HepG2 (cell line): ENCODE measurements around the gene DNMT3B. TPM values are rescaled to one million over a fixed set of nuclear protein-coding genes. Genes with fewer than 3 reads are reported as not detected.

Source experiments
- ARHGAP35 ChIP-seq: sonication (generic); formaldehyde crosslinking; IDR thresholded peaks from 2 replicates; pipeline ENCODE4 v1.9.0; 2022; ENCODE audit warnings: mild to moderate bottlenecking, inconsistent platforms, moderate library complexity, missing genetic modification reagents, borderline replicate concordance
- ARNTL ChIP-seq: sonication (generic); formaldehyde crosslinking; IDR thresholded peaks from 2 replicates; pipeline ENCODE4 v1.4.0; 2020; ENCODE audit warnings: mild to moderate bottlenecking, missing genetic modification reagents
- CAMTA2 ChIP-seq: sonication (generic); formaldehyde crosslinking; IDR thresholded peaks from 2 replicates; pipeline ENCODE4 v1.4.0; 2020; ENCODE audit warnings: mild to moderate bottlenecking, missing genetic modification reagents, borderline replicate concordance
- CEBPB ChIP-seq: IDR thresholded peaks from 2 replicates; pipeline ENCODE4 v1.6.1; 2011; ENCODE audit warnings: low read depth, low read length, improper control_type of control experiment, borderline replicate concordance
- CHCHD3 ChIP-seq: sonication (generic); formaldehyde crosslinking; IDR thresholded peaks from 2 replicates; pipeline ENCODE4 v1.8.0; 2022; ENCODE audit warnings: mild to moderate bottlenecking, missing genetic modification reagents, moderate library complexity
- DZIP1 ChIP-seq: sonication (generic); formaldehyde crosslinking; IDR thresholded peaks from 2 replicates; pipeline ENCODE4 v1.5.0; 2020; ENCODE audit warnings: mild to moderate bottlenecking, missing genetic modification reagents
- IRF2 ChIP-seq: IDR thresholded peaks from 2 replicates; pipeline ENCODE4 v1.6.1; 2018; ENCODE audit warnings: missing genetic modification reagents, missing compliant biosample characterization
- KLF12 ChIP-seq: sonication (generic); formaldehyde crosslinking; IDR thresholded peaks from 2 replicates; pipeline ENCODE4 v1.4.0; 2020; ENCODE audit warnings: missing genetic modification reagents, borderline replicate concordance
- MTA1 ChIP-seq: sonication (generic); formaldehyde crosslinking; IDR thresholded peaks from 2 replicates; pipeline ENCODE4 v1.4.0; 2020; ENCODE audit warnings: missing genetic modification reagents, mild to moderate bottlenecking, borderline replicate concordance
- NFKB2 ChIP-seq: sonication (generic); formaldehyde crosslinking; IDR thresholded peaks from 2 replicates; pipeline ENCODE4 v1.4.0; 2020; ENCODE audit warnings: missing genetic modification reagents, borderline replicate concordance
- NRL ChIP-seq: sonication (generic); formaldehyde crosslinking; IDR thresholded peaks from 2 replicates; pipeline ENCODE4 v1.5.0; 2020; ENCODE audit warnings: missing genetic modification reagents, mild to moderate bottlenecking, moderate library complexity, borderline replicate concordance
- PAWR ChIP-seq: sonication (generic); formaldehyde crosslinking; IDR thresholded peaks from 2 replicates; pipeline ENCODE4 v1.4.0; 2020; ENCODE audit warnings: missing genetic modification reagents, mild to moderate bottlenecking, borderline replicate concordance
- POLR2AphosphoS2 ChIP-seq: IDR thresholded peaks from 2 replicates; pipeline ENCODE4 v1.6.1; 2011; ENCODE audit warnings: low read depth, low read length, improper control_type of control experiment
- RXRA ChIP-seq: sonication (generic); formaldehyde crosslinking; IDR thresholded peaks from 2 replicates; pipeline ENCODE4 v1.5.1; 2020; ENCODE audit warnings: missing genetic modification reagents
- SMAD9 ChIP-seq: sonication (generic); formaldehyde crosslinking; IDR thresholded peaks from 2 replicates; pipeline ENCODE4 v1.5.1; 2020; ENCODE audit warnings: mild to moderate bottlenecking, missing genetic modification reagents
- SYNCRIP ChIP-seq: fragments of 200-400 bp; formaldehyde crosslinking; IDR thresholded peaks from 2 replicates; pipeline ENCODE4 v1.6.1; 2018; ENCODE audit warnings: mild to moderate bottlenecking, low read depth, low read length; ENCODE audit not compliant: insufficient read depth
- THYN1 ChIP-seq: sonication (generic); formaldehyde crosslinking; IDR thresholded peaks from 2 replicates; pipeline ENCODE4 v1.8.1; 2023; ENCODE audit warnings: low read depth, mild to moderate bottlenecking, moderate library complexity, missing genetic modification reagents, borderline replicate concordance
- ZNF263 ChIP-seq: sonication (generic); formaldehyde crosslinking; IDR thresholded peaks from 2 replicates; pipeline ENCODE4 v1.4.0; 2020; ENCODE audit warnings: missing genetic modification reagents
- ZNF33B ChIP-seq: sonication (generic); formaldehyde crosslinking; IDR thresholded peaks from 2 replicates; pipeline ENCODE4 v1.5.1; 2020; ENCODE audit warnings: mild to moderate bottlenecking, missing genetic modification reagents
- ZNF547 ChIP-seq: sonication (generic); formaldehyde crosslinking; IDR thresholded peaks from 2 replicates; pipeline ENCODE4 v1.5.1; 2020; ENCODE audit warnings: mild to moderate bottlenecking, missing genetic modification reagents
- ZNF552 ChIP-seq: sonication (generic); formaldehyde crosslinking; IDR thresholded peaks from 2 replicates; pipeline ENCODE4 v1.9.0; 2022; ENCODE audit warnings: missing genetic modification reagents, mild to moderate bottlenecking, borderline replicate concordance
- ZNF891 ChIP-seq: sonication (generic); formaldehyde crosslinking; IDR thresholded peaks from 2 replicates; pipeline ENCODE4 v1.5.0; 2020; ENCODE audit warnings: mild to moderate bottlenecking, missing genetic modification reagents
- polyA plus RNA-seq, 8 experiments: library from polyadenylated mRNA; depleted of rRNA in 3 of 8; stranded (reverse) in 7 of 8; unstranded in 1 of 8; fragments of >200 nt; fragmentation: Illumina TruSeq in 4 of 8; extraction: Trizol in 4 of 8; gene quantifications; 2 replicates each; pipeline versions ENCODE4 v1.2.1 to v1.2.3, GENCODE V29; 2011 to 2016; ENCODE audit warnings: low read depth in 4 of 8, missing spikeins in 1 of 8, mixed read lengths in 1 of 8; ENCODE audit not compliant: insufficient read depth in 1 of 8
- total RNA-seq, 5 experiments: library from RNA; depleted of rRNA; stranded (reverse); fragments of >200 nt; fragmentation: Illumina TruSeq; extraction: Trizol; gene quantifications; 2 replicates each; pipeline ENCODE4 v1.2.3, GENCODE V29; 2016; ENCODE audit warnings: low read depth in 1 of 5
- TF ChIP-seq, protein P1 (sequence below): sonication (generic); formaldehyde crosslinking; IDR thresholded peaks from 2 replicates; pipeline ENCODE4 v1.5.1; 2020; ENCODE audit warnings: mild to moderate bottlenecking, missing genetic modification reagents, moderate library complexity
- TF ChIP-seq, protein P2 (sequence below): sonication (generic); formaldehyde crosslinking; IDR thresholded peaks from 2 replicates; pipeline ENCODE4 v1.5.1; 2020; ENCODE audit warnings: mild to moderate bottlenecking, missing genetic modification reagents, borderline replicate concordance
- TF ChIP-seq, protein P3 (sequence below): sonication (generic); formaldehyde crosslinking; IDR thresholded peaks from 2 replicates; pipeline ENCODE4 v1.9.0; 2021; ENCODE audit warnings: missing genetic modification reagents, borderline replicate concordance

DNMT3B gene
- total and polyA plus RNA-seq, 2 of the 13 experiments (the other 11 are each of a cell fraction or from before 2014, with no cell fraction given), result 3.8 to 13.9 TPM

DNA sequence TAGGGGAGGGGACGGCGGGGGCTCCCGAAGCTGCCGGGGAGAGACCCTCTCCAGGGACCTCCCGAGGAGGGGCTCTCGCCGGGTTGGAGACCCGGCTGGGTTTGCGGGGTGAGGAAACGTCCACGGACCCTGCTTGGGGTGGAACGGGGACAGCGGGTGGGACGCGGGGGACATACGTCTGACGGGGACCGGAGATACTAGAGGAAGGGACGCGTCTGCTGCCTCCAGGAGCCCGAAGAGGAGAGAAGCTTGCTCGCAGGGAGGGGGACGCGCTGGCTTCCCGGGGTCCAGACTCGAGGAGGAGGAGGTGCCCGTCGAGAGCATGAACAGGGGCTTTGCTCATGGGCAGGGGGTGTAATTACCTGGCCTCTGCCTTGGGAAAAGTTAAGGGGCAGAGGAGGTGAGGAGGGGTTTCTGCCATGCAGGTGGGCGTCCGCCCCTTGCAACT lies 593 bp downstream of the DNMT3B start (continued):
- peak; percentile 22; the same call in 1 of the 2 replicates for TF ChIP-seq NFKB2 (CRISPR knock-in tag)
- TF ChIP-seq ZNF547 (CRISPR knock-in tag), result peak; percentile 3
- peak; percentile 71 for TF ChIP-seq ZNF891 (CRISPR knock-in tag)
- peak; percentile 81; the same call in 1 of the 2 replicates for TF ChIP-seq NRL (CRISPR knock-in tag)
- TF ChIP-seq CHCHD3, result no peak
- no peak for TF ChIP-seq SYNCRIP
- no peak for TF ChIP-seq SMAD9 (CRISPR knock-in tag)
- no peak for TF ChIP-seq CEBPB
- 0 out of 2 replicates have a peak, but pooled peaks have one; percentile 47 for TF ChIP-seq MTA1 (CRISPR knock-in tag)
- no peak for TF ChIP-seq ARNTL (CRISPR knock-in tag)
- no peak for TF ChIP-seq ZNF263 (CRISPR knock-in tag)
- TF ChIP-seq, protein P1, sequence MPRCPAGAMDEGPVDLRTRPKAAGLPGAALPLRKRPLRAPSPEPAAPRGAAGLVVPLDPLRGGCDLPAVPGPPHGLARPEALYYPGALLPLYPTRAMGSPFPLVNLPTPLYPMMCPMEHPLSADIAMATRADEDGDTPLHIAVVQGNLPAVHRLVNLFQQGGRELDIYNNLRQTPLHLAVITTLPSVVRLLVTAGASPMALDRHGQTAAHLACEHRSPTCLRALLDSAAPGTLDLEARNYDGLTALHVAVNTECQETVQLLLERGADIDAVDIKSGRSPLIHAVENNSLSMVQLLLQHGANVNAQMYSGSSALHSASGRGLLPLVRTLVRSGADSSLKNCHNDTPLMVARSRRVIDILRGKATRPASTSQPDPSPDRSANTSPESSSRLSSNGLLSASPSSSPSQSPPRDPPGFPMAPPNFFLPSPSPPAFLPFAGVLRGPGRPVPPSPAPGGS (CRISPR knock-in tag), result peak; percentile 20
- no peak for TF ChIP-seq POLR2AphosphoS2
- no peak for TF ChIP-seq PAWR
- TF ChIP-seq, protein P2, sequence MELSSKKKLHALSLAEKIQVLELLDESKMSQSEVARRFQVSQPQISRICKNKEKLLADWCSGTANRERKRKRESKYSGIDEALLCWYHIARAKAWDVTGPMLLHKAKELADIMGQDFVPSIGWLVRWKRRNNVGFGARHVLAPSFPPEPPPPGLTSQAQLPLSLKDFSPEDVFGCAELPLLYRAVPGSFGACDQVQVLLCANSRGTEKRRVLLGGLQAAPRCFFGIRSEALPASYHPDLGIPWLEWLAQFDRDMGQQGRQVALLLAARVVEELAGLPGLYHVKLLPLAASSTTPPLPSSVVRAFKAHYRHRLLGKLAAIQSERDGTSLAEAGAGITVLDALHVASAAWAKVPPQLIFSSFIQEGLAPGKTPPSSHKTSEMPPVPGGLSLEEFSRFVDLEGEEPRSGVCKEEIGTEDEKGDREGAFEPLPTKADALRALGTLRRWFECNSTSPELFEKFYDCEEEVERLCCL, result 0 out of 2 replicates have a peak, but pooled peaks have one; percentile 16
- TF ChIP-seq CAMTA2 (CRISPR knock-in tag), result peak; percentile 50; the same call in 1 of the 2 replicates
- TF ChIP-seq RXRA (CRISPR knock-in tag), result 0 out of 2 replicates have a peak, but pooled peaks have one; percentile 49
- TF ChIP-seq, protein P3, sequence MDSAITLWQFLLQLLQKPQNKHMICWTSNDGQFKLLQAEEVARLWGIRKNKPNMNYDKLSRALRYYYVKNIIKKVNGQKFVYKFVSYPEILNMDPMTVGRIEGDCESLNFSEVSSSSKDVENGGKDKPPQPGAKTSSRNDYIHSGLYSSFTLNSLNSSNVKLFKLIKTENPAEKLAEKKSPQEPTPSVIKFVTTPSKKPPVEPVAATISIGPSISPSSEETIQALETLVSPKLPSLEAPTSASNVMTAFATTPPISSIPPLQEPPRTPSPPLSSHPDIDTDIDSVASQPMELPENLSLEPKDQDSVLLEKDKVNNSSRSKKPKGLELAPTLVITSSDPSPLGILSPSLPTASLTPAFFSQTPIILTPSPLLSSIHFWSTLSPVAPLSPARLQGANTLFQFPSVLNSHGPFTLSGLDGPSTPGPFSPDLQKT (CRISPR knock-in tag), result no peak
- no peak for TF ChIP-seq THYN1
- no peak for TF ChIP-seq ARHGAP35 (CRISPR knock-in tag)
- peak; percentile 95; the same call in 1 of the 2 replicates for TF ChIP-seq DZIP1 (CRISPR knock-in tag)
- no peak for TF ChIP-seq ZNF552 (CRISPR knock-in tag)
- no peak for TF ChIP-seq IRF2
- no peak for TF ChIP-seq KLF12 (CRISPR knock-in tag)
- TF ChIP-seq ZNF33B (CRISPR knock-in tag), result no peak
